SK-N-SH (cell line): Measurements from ENCODE around the gene IL17RC. TPM values are rescaled to one million over a fixed set of nuclear protein-coding genes. Genes with fewer than 3 reads are reported as not detected.

Source experiments
- CTCF ChIA-PET: fragments of 300-600, 350-600 bp; formaldehyde crosslinking; extraction: SDS; loops from one replicate; lab custom pipeline; 2021; lab: Yijun Ruan, JAX
- POLR2A ChIA-PET: fragments of 350-600 bp; sonication (Branson Sonifier 250); formaldehyde crosslinking; extraction: SDS; loops from one replicate; lab custom pipeline; 2020; ENCODE audit warnings: antibody characterized with exemption, inconsistent platforms; lab: Yijun Ruan, JAX
- DNase-seq: peaks from one replicate; pipeline ENCODE4 v3.0.0; 2012
- H2AFZ ChIP-seq: fragments of 200-600 bp; sonication (generic); 2 replicates; pipeline ENCODE4 v1.8.1; 2016; ENCODE audit warnings: antibody characterized with exemption, mild to moderate bottlenecking, low read depth
- H3F3A ChIP-seq: fragments of 200-600 bp; sonication (generic); replicated peaks from 2 replicates; pipeline ENCODE3; 2016; ENCODE audit warnings: antibody characterized with exemption, mild to moderate bottlenecking; ENCODE audit not compliant: insufficient read depth
- H3K27ac ChIP-seq, 2 experiments: fragments of 200-500 bp in 1 of 2; fragments of 200-600 bp in 1 of 2; sonication (Bioruptor generic) in 1 of 2; sonication (generic), shearing (Covaris generic) in 1 of 2; 2 replicates each; pipeline versions ENCODE4 v1.5.1 to v1.6.1; 2014 to 2016; ENCODE audit warnings: low read depth in 2 of 2, inconsistent platforms in 1 of 2, low read length in 1 of 2, mild to moderate bottlenecking in 1 of 2, mixed read lengths in 1 of 2
- H3K27me3 ChIP-seq: fragments of 200-600 bp; sonication (generic), shearing (Covaris generic); 2 replicates; pipeline ENCODE4 v1.6.1; 2016; ENCODE audit warnings: mixed run types; ENCODE audit not compliant: insufficient read depth
- H3K36me3 ChIP-seq, 2 experiments: fragments of 200-500 bp in 1 of 2; fragments of 200-600 bp in 1 of 2; sonication (Bioruptor generic) in 1 of 2; sonication (generic) in 1 of 2; replicated peaks in 1 of 2; 2 replicates each; pipeline versions ENCODE3 to v1.5.1; 2014 to 2016; ENCODE audit warnings: low read length in 1 of 2, mild to moderate bottlenecking in 1 of 2; ENCODE audit not compliant: insufficient read depth in 2 of 2, control insufficient read depth in 1 of 2
- H3K4me1 ChIP-seq, 2 experiments: fragments of 200-500 bp in 1 of 2; fragments of 200-600 bp in 1 of 2; sonication (Bioruptor generic) in 1 of 2; sonication (generic), shearing (Covaris generic) in 1 of 2; 2 replicates each; pipeline versions ENCODE4 v1.5.1 to v1.6.1; 2014 to 2016; ENCODE audit warnings: low read depth in 1 of 2, low read length in 1 of 2, mixed run types in 1 of 2; ENCODE audit not compliant: insufficient read depth in 2 of 2, control insufficient read depth in 1 of 2
- H3K4me2 ChIP-seq: fragments of 200-600 bp; sonication (generic), shearing (Covaris generic); 2 replicates; pipeline ENCODE4 v1.6.1; 2017; ENCODE audit warnings: mixed run types
- H3K4me3 ChIP-seq, 2 experiments: fragments of 200-500 bp in 1 of 2; fragments of 200-600 bp in 1 of 2; sonication (Bioruptor generic) in 1 of 2; sonication (generic), shearing (Covaris generic) in 1 of 2; 2 replicates each; pipeline versions ENCODE4 v1.5.1 to v1.8.1; 2014 to 2016; ENCODE audit warnings: low read depth in 2 of 2, inconsistent platforms in 1 of 2, low read length in 1 of 2, mild to moderate bottlenecking in 1 of 2, mixed read lengths in 1 of 2, moderate library complexity in 1 of 2
- H3K79me2 ChIP-seq: fragments of 200-600 bp; sonication (generic); 2 replicates; pipeline ENCODE4 v1.8.1; 2017; ENCODE audit warnings: mild to moderate bottlenecking; ENCODE audit not compliant: insufficient read depth
- H3K9ac ChIP-seq: fragments of 200-600 bp; sonication (generic); 2 replicates; pipeline ENCODE4 v1.6.1; 2017; ENCODE audit warnings: mixed run types
- H3K9me2 ChIP-seq: fragments of 200-600 bp; sonication (generic); 2 replicates; pipeline ENCODE4 v1.6.1; 2017; ENCODE audit warnings: mixed run types
- H3K9me3 ChIP-seq: fragments of 200-600 bp; sonication (generic); 2 replicates; pipeline ENCODE4 v1.6.1; 2017; ENCODE audit warnings: mixed run types, mild to moderate bottlenecking, moderate library complexity
- H4K20me1 ChIP-seq: fragments of 200-600 bp; sonication (generic); 2 replicates; pipeline ENCODE4 v1.6.1; 2017; ENCODE audit warnings: mild to moderate bottlenecking, mixed run types; ENCODE audit not compliant: insufficient read depth
- CHD2 ChIP-seq: fragments of 150-350 bp; IDR thresholded peaks from 2 replicates; pipeline ENCODE4 v1.6.1; 2018; ENCODE audit warnings: low read length; ENCODE audit not compliant: partially characterized antibody
- CTCF ChIP-seq: fragments of 200-600 bp; sonication (generic); IDR thresholded peaks from 2 replicates; pipeline ENCODE4 v1.6.1; 2017; ENCODE audit warnings: antibody characterized with exemption, mild to moderate bottlenecking, moderate library complexity
- FOSL2 ChIP-seq: IDR thresholded peaks from 2 replicates; pipeline ENCODE4 v1.4.0; 2012; ENCODE audit warnings: low read depth, mild to moderate bottlenecking, moderate library complexity, borderline replicate concordance
- GABPA ChIP-seq: IDR thresholded peaks from 2 replicates; pipeline ENCODE4 v1.4.0; 2012; ENCODE audit warnings: low read depth, mild to moderate bottlenecking
- IRF3 ChIP-seq: fragments of 150-350 bp; IDR thresholded peaks from 2 replicates; pipeline ENCODE4 v1.6.1; 2016; ENCODE audit warnings: mild to moderate bottlenecking, low read depth, low read length
- MAX ChIP-seq: IDR thresholded peaks from 2 replicates; pipeline ENCODE4 v1.4.0; 2012; ENCODE audit warnings: low read depth
- NRF1 ChIP-seq: IDR thresholded peaks from 2 replicates; pipeline ENCODE4 v1.6.1; 2012; ENCODE audit warnings: low read depth, mild to moderate bottlenecking, low read length
- PBX3 ChIP-seq: IDR thresholded peaks from 2 replicates; pipeline ENCODE4; 2012
- POLR2AphosphoS5 ChIP-seq: IDR thresholded peaks from 2 replicates; pipeline ENCODE4 v1.6.1; 2012; ENCODE audit warnings: low read depth, low read length
- RCOR1 ChIP-seq: fragments of 150-350 bp; IDR thresholded peaks from 2 replicates; pipeline ENCODE4 v1.6.1; 2017; ENCODE audit warnings: antibody characterized with exemption, low read length
- RFX5 ChIP-seq: IDR thresholded peaks from 2 replicates; pipeline ENCODE4 v1.6.1; 2012; ENCODE audit warnings: mild to moderate bottlenecking, improper control_type of control experiment, low read length
- SMC3 ChIP-seq: IDR thresholded peaks from 2 replicates; pipeline ENCODE4 v1.6.1; 2012; ENCODE audit warnings: low read depth, low read length, improper control_type of control experiment
- TAF1 ChIP-seq: IDR thresholded peaks from 2 replicates; pipeline ENCODE4 v1.6.1; 2012; ENCODE audit warnings: low read depth, mild to moderate bottlenecking, low read length, moderate library complexity, borderline replicate concordance
- USF1 ChIP-seq: IDR thresholded peaks from 2 replicates; pipeline ENCODE4 v1.4.0; 2012; ENCODE audit warnings: low read depth, borderline replicate concordance
- USF2 ChIP-seq: fragments of 150-350 bp; IDR thresholded peaks from 2 replicates; pipeline ENCODE4 v1.6.1; 2017; ENCODE audit warnings: antibody characterized with exemption, low read length, low read depth, borderline replicate concordance
- YY1 ChIP-seq: IDR thresholded peaks from 2 replicates; pipeline ENCODE4 v1.4.0; 2012; ENCODE audit warnings: low read depth, mild to moderate bottlenecking
- WGBS: methylation state at CpG from one replicate; pipeline ENCODE4 v1.1.6; 2017; ENCODE audit warnings: low lambda C conversion rate; 5-methylcytosine and 5-hydroxymethylcytosine counted together
- polyA plus RNA-seq, 3 experiments: library from polyadenylated mRNA; depleted of rRNA; stranded (reverse); fragments of >200 nt; gene quantifications; 2 replicates each; pipeline ENCODE4 v1.2.3, GENCODE V29; 2012

Gene IL17RC
- polyA plus RNA-seq, 1 of the 3 experiments (the other 2 are of a cell fraction), result 17.3 TPM

GRCh38 chr3:9940746-9941145, 23.8 kb downstream of the IL17RC start:
- H3K4me3 ChIP-seq, result no peak overlapping the region
- ChIA-PET CTCF (no interaction called here), POLR2A (no interaction called here)
- H3K79me2 ChIP-seq, result 0 out of 2 replicates have a peak, but pooled peaks cover 2% of the 10 kb centered on the region
- H3K9ac ChIP-seq, result no peak overlapping the region
- no peaks in the 10 kb centered on the region for H3K9me3 ChIP-seq
- no peaks in the 10 kb centered on the region for H3K9me2 ChIP-seq
- peaks cover 10 to 21% of the 10 kb centered on the region in 2 experiments for H3K36me3 ChIP-seq
- H3K27me3 ChIP-seq, result no peaks in the 10 kb centered on the region
- TF ChIP-seq PBX3 (no peak), YY1 (no peak), USF1 (no peak), SMC3 (no peak), RFX5 (no peak), USF2 (no peak), CHD2 (no peak), NRF1 (no peak), TAF1 (no peak), IRF3 (no peak), RCOR1 (no peak), FOSL2 (no peak), MAX (no peak)
- DNase-seq, result no peak
- H3K4me1 ChIP-seq, result peaks cover 0 to 4% of the 10 kb centered on the region in 2 experiments; a peak in 1 of 4 replicates
- no peak overlapping the region for H3K27ac ChIP-seq
- no peaks in the 10 kb centered on the region for H4K20me1 ChIP-seq
- no peak overlapping the region for H3K4me2 ChIP-seq
- H2AFZ ChIP-seq, result no peak overlapping the region
- 93% methylated on average over 3 of the region's 10 CpGs for whole genome bisulfite sequencing
- no peaks in the 10 kb centered on the region for H3F3A ChIP-seq

GRCh38 chr3:9942164-9942563, 25.3 kb downstream of the IL17RC start:
- POLR2A ChIA-PET, result interaction anchor here (6.8 kb wide), 1 partner anchor 8 kb away, joined by 58 read pairs; the partner anchor contains the start of gene CRELD1
- peaks cover under 1 to 17% of the 10 kb centered on the region in 2 experiments for H3K36me3 ChIP-seq
- no peak overlapping the region for H3K4me2 ChIP-seq
- no peaks in the 10 kb centered on the region for H3K27me3 ChIP-seq
- no peaks in the 10 kb centered on the region for H3K9me3 ChIP-seq
- H3K9me2 ChIP-seq, result no peaks in the 10 kb centered on the region
- H3K4me3 ChIP-seq, result no peak overlapping the region
- H3F3A ChIP-seq, result no peaks in the 10 kb centered on the region
- H3K27ac ChIP-seq, result no peak overlapping the region
- WGBS, result 90% methylated on average over 4 of the region's 4 CpGs
- H3K79me2 ChIP-seq, result no peaks in the 10 kb centered on the region
- TF ChIP-seq MAX (no peak), RFX5 (no peak), CTCF (no peak), GABPA (no peak), POLR2AphosphoS5 (no peak), USF1 (no peak), CHD2 (no peak), TAF1 (no peak)
- no peaks in the 10 kb centered on the region for H4K20me1 ChIP-seq
- CTCF ChIA-PET, result interaction anchor here (3.8 kb wide), 1 partner anchor 9 kb away, joined by 21 read pairs; the partner anchor contains the start of gene CRELD1
- H3K9ac ChIP-seq, result no peak overlapping the region
- no peaks in the 10 kb centered on the region; a peak in 1 of 4 replicates for H3K4me1 ChIP-seq
- H2AFZ ChIP-seq, result no peak overlapping the region
- DNase-seq, result no peak
